GM12873 (cell line): Measurements from ENCODE around the gene NINJ2.

Experiments used
- TF ChIP-seq, protein P1 (sequence below): IDR thresholded peaks from 2 replicates; pipeline ENCODE4 v1.5.1; 2012; ENCODE audit warnings: low read depth, mild to moderate bottlenecking, moderate library complexity, low read length, control low read depth; ENCODE audit not compliant: insufficient read depth; ENCODE audit errors: missing control alignments

The NINJ2 gene

GRCh38 chr12:539540-540310 lies 123.5 kb downstream of the NINJ2 start:
- TF ChIP-seq, protein P1, sequence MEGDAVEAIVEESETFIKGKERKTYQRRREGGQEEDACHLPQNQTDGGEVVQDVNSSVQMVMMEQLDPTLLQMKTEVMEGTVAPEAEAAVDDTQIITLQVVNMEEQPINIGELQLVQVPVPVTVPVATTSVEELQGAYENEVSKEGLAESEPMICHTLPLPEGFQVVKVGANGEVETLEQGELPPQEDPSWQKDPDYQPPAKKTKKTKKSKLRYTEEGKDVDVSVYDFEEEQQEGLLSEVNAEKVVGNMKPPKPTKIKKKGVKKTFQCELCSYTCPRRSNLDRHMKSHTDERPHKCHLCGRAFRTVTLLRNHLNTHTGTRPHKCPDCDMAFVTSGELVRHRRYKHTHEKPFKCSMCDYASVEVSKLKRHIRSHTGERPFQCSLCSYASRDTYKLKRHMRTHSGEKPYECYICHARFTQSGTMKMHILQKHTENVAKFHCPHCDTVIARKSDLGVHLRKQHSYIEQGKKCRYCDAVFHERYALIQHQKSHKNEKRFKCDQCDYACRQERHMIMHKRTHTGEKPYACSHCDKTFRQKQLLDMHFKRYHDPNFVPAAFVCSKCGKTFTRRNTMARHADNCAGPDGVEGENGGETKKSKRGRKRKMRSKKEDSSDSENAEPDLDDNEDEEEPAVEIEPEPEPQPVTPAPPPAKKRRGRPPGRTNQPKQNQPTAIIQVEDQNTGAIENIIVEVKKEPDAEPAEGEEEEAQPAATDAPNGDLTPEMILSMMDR = no peak

DNA sequence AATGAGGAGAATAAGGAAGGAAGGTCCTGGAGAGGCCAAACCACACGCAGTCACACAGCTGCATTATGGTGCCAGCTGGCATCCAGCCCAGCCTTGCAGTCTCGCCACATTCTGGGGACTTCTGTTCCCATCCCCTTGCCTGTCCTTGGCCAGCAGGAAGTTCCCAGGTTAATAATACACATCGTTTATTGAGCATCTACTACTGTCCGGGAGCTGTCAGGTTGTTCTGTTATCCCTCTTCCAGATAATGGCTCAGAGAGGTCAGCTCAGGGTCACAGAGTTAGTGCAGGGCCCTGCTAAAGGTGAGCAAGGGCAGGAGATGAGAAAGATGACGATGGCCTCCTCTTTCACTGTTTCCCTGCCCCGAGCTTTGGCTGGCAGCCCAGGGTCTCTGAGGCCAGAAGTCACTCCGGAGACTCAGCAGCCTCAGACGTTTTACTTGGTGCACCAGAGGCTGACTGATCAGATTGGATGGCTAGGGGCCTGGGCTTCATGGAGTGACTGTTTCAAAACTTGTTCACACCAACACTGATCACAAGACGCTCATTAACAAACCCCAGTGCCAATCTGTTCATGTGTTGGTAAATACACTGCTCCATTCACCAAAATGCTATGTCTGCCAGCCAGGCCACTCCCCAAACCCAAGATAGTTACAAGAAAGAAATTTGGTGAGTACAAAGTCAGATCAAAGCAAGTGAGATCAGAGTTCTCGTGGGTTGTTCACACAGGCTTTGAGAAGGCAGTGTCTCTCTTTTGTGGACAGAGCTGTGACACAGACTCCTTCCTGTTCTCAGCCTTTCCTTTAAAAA lies 124.3 kb downstream of the NINJ2 start:
- TF ChIP-seq, protein P1 = no peak

GRCh38 chr12:537772-538171 lies 125.5 kb downstream of the NINJ2 start:
- TF ChIP-seq, protein P1 = no peak

DNA sequence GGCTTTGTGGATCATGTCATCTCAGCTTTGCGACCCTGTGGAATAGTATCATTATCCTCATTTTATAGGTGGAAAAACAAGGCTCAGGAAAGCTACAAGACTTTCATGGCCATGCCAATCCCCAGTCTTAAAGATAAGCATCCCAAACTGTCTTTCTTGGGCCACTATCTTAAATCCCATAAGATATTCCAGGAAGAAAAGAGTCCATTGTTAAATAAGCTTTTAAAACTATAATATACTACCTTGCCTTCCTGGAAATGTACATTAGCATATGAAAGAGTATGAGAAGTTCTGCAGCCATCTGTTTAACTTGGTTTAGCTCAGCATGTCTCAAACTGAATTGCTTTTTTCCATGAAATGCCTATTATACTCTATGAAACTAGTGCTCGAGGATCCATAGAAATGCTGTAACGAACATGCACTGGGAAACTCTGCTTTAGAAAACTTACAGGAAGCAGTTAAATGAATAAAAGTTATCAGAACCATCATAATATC lies 126.4 kb downstream of the NINJ2 start:
- TF ChIP-seq, protein P1 = no peak

DNA sequence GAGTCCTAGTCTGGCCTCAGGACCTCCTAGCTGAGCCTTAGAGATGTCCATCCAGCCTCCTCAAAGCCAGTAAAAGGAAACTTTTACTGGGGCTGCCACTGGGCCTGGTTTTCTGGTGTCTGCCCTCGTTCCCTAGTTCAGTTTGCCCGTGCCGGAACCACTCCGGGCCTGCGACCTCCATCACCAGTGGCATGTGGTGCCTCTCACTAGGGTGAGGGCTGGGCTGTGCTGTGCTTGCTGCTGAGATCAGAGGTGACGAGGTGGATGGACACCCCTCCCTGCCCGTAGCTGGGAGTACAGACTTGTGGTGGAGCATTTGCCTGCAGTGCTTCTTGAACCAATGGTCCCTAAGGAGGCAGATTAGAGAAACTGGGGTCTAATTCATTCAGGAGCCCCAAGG lies 127.8 kb downstream of the NINJ2 start:
- TF ChIP-seq, protein P1 = no peak

GRCh38 chr12:534216-534615 lies 129.0 kb downstream of the NINJ2 start:
- TF ChIP-seq, protein P1 = no peak

GRCh38 chr12:533718-534117 lies 129.5 kb downstream of the NINJ2 start:
- TF ChIP-seq, protein P1 = no peak
